SU-DHL-6 (cell line): Measurements from ENCODE around the gene TSPAN12.

Experiments
- CTCF ChIP-seq: fragments of 200-600 bp; sonication (generic); IDR thresholded peaks from one replicate; pipeline ENCODE4 v1.5.1; 2017; ENCODE audit warnings: antibody characterized with exemption, mild to moderate bottlenecking, low read length, moderate library complexity; ENCODE audit not compliant: insufficient read depth, poor library complexity, severe bottlenecking
- EZH2phosphoT487 ChIP-seq: fragments of 200-600 bp; sonication (generic), shearing (Covaris generic); conservative IDR thresholded peaks from 2 replicates; pipeline ENCODE4 v1.6.1; 2018; ENCODE audit warnings: mild to moderate bottlenecking, antibody characterized with exemption, low read length, moderate library complexity, mixed read lengths

- TF ChIP-seq EZH2phosphoT487 (no peak), CTCF (no peak)
These were observed 72.8 kb downstream of the TSPAN12 start for GRCh38 chr7:120785095-120785494.
